Embryonic facial prominence (tissue), 1 donor: ENCODE measurements around the gene RAD51B.
"Not testable (repeated sequence)": the region's sequence is repeated elsewhere in the genome, so short reads cannot be mapped to it uniquely, and the experiment has no call there.

ENCODE experiments used
- DNase-seq: peaks from one replicate; pipeline ENCODE4 v3.0.0-alpha.2; 2016; ENCODE audit errors: extremely low spot score

The RAD51B gene

DNA sequence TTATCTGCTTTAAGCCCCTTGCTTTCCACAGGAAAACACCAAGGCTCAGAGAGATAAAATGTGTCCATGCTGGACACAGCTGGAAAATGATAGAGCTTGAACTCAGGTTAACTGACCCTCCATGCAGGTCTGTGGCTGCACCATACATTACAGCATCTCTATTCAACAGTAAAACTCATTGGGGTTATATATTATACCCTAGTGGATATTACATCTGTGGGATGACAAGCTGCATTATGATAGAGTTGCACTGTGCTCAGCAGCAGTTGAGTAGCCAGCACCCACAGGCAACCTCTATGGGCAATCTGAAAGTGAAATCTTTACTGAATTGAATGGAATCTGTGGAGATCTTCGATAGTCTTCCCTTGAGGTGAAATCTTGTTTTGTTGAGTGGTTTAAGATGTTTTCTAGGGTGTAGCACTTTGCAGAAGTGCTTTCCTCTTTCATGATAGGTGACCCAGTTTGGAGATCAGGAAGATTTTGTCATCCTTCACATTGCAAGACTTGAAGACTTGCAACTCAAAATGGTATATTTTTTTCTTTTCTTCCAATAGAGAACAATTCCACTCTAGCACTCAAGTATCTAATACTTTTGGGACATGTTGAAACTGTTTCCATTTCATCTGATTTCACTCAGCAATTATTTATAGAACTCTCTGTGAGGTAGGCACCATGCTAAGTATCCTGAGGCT is 389.2 kb downstream of the RAD51B start:
- no peak for DNase-seq

DNA sequence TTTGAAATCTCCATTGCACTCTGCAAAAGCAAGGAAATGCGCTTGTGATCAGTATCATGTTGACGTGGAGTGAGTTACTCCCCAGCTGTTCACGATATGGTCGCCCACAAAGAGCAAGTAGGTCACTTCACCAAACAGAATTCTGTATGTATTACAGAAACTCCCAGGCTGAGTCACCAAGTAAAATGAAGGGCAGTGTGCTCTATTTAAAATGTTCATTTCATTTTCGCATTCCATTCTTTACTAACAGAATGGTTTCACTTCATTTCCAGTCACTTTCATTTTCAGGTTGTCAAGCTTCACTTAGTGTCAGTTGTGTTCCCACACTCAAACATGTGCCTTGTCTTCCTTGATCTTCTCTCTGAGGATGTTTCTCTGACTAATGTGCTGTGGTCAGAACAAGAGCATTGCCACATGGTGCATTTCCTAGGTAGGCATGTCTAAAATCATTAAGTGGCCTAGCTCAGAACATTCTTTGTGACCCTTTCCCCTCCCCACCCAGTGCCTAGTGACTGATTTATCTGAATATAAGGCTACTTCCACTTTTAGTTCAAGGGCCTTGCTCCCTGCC is 391.2 kb downstream of the RAD51B start:
- no peak for DNase-seq

DNA sequence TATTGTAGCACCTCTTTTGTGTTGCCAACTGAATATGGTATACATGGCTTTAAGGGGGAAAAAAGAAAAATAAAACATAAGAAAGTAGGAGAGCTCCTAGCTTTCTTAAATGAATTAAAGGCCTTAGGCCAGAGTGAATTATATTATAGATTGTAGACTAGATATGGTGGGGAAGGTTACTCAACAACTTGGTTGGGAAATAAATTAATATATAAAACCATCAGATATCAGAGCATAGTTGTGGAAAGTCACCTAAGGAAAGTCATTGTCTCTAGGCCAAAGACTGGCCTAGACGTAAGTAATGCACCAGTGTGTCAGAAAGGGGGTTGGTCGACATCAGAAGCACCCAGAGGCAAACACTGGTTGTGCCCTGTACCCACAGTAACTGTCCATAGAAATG is 391.8 kb downstream of the RAD51B start:
- DNase-seq: no peak

DNA sequence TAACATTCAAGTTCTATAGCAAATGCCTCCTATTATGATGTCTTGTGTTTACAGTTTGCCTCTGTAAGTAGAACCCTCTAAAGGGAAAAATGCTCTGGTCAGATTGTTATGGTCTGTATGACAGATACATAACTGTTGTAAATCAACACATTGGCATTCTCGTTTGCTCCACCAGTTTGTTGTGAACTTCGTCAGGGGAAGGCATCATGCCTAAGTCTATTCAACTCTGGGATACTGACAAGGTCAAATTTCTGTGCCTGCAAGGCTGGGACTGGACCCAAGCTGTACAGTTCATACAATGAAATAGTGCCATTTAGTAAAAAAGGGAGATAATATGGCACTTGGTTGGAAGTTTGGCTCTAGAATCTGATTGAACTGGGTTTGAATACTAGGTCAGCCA is 392.3 kb downstream of the RAD51B start:
- DNase-seq: no peak

DNA sequence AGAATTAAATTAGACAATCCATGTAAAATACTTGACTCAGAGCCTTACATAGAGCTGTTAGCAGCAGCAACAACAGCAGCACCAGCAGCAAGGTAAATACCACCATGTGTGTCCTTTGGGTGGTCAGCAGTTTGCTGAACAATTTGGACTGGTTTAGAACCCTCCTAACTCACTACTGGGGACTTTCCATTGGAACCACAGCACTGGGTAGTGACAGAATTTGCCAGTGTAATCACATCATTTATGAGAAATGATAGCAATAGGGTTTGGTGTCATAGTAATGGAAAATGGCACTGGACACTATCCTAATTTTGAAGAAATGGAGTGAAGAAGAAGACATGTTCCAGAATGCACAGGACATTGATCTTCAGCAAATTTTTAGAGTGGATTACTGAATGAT is 392.8 kb downstream of the RAD51B start:
- no peak for DNase-seq

DNA sequence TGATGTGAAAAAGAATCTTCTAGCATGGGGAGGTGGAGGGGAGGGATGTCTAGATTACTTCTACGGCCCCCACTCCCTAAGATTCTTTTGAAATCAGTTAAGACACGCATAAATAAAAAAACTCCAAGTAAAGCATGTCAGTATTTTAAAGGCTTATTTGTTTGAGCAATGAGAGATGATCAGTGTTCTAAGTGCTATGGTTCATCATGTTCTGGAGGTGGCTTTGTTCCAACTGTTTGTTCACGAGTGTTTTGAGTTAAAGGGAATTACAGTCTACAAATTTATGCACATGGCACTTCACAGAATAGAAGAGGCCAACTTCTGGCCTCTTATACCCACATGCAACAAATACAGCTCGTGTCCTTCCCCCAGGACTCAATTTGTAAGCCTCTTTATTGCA is 394.9 kb downstream of the RAD51B start:
- DNase-seq: no peak

DNA sequence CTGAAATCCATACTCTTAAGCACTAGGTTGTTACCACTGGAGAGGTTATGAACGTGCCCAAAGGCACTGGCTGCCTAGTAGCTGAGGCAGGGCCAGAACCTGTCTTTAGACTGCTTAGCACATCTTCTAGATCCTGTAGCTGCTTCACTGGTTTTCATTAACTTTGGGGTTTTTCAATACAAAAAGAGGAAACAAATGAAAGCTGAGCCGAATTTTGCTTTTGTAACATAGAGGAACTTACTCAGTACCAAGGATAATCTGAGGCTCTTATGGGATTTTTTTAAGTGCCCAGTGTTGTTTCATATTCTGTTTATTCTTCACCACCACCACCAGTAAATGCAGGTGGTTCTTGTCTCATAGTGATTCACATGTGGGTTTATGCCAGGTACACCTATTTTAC is 396.1 kb downstream of the RAD51B start:
- DNase-seq: no peak

DNA sequence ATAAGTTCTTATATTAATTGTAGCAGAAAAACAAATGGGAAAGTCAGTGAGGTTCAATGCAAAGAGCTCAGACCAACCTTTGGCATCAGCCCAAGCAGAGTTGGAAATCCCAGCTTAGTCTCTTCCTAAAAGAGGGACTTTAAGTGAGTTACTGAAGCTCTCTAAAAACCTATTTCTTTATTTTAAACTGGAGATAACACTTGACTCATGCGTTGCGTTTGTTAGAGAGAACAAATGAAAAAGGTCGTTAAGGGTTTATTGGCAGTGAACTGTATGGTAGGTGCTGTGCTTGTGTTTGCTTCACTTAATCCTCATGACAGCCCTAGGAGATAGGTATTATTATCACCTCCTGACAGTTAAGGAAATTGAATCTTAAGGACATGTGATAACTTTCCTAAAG is 396.5 kb downstream of the RAD51B start:
- no peak for DNase-seq

DNA sequence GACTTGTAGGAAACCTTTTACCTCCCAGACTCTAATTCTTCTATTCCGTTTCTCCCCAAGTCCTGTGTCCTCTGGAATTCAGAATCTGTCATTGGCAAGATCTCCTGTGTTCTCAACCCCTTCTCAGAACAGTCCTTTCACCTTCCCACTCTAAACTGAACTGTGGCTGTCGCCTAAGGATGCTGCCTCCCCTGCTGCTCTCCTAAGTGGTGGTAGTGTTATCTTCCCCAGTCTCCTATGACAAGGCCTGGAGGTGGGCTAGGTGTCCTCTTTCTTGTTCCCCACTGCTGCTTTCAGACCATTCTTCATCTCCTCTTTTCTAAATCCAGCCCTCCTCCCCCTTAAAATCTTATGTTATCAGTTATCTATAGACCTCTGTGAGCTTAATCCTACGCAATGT is 397.4 kb downstream of the RAD51B start:
- no peak for DNase-seq

DNA sequence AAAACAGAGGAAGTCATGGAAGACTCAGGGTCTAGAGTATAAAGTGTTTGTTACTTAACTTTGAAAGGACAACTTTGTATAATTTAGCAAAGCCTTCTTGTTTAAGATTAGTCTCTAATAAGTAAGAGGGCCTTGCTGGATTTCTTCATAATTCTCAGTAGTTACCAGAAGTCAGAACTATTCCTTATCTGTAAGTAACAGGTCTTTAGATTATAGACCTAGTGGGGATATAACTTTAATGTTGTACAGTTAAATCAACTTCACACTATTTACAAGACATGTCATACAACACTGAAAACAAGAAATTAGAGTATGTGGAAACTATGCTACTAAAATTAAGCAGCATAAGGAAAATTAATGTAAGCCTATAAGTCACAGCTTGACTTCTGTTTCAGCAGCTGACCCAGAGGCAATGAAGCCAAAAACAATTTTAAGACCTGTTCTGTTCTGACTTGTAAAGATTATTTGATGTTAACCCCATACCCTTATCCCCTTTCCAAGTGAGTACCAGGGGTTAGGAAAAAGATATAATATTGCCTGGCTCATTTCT is 398.3 kb downstream of the RAD51B start:
- DNase-seq: no peak

DNA sequence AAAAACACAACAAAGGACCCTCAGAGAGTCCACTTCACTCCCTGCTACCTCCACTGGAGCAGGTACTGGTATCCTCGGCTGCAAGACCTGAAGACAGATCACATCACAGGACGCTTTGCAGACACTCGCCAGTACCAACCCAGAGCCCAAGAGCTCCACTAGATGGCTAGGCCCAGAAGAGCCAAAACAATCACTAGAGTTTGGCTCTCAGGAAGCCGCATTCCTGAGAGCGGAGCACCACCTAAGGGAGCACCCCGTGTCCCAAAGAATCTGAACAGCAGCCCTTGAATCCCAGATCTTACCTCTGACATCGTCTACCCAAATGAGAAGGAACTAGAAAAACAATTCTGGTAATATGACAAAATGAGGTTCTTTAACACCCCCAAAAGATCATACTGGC is 399.8 kb downstream of the RAD51B start:
- no peak for DNase-seq

DNA sequence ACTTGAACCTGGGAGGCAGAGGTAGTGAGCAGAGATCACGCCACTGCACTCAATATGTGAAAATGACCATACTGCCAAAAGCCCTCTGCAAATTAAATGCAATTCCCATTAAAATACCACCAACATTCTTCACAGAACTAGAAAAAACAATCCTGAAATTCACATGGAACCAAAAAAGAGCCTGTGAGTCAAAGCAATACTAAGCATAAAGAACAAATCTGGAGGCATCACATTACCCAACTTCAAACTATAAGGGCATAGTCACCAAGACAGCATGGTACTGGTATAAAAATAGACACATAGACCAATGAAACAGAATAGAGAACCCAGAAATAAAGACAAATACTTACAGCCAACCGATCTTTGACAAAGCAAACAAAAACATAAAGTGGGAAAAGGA is 401.5 kb downstream of the RAD51B start:
- DNase-seq: not testable (repeated sequence)

DNA sequence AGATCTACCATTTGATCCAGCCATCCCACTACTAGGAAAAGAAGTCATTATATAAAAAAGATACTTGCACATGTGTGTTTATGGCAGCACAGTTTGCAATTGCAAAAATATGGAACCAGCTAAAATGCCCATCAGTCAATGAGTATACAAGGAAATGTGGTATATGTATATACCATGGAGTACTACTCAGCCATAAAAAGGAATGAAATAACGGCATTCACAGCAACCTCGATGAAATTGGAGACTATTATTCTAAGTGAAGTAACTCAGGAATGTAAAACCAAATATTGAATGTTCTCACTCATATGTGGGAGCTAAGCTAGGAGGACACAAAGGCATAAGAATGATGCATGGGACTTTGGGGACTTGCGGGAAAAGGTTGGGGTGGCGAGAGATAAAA is 402.6 kb downstream of the RAD51B start:
- no peak for DNase-seq

DNA sequence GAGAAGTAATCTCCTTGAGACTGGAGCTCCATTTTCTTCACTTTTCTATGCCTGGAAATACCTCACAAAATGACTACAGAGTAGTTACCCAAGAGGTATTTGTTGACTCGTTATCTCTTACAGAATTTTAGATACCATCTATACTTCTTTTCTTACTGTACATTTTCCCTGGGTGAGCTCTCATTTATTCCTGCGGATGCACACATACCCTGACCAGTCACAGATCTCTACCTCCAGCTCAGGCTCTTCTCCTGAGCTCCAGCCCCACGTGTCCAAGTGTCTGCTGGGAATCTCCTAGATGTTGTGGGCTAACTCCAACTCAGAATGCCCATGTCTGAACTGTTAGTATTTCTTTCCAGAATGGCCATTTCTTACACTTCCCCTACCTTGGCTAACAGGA is 403.1 kb downstream of the RAD51B start:
- DNase-seq: no peak

DNA sequence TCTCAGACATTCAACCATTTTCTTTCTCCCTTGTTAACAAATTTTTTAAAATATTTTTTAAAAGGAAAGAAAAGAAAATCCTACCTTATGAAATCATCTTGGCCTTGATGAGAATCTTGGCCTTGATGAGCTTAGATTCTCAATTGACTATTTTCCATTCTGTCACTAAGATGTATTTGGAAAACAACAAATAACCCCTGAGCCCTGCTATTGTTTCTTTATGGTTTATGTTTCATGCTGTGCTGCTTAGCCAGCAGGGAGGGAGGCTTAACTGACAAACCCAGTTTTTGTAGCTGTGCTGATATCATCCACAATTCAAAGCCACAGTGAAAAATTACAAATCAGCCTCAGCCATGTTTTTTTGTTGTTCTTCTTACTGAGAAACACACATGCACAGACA is 404.1 kb downstream of the RAD51B start:
- DNase-seq: no peak

DNA sequence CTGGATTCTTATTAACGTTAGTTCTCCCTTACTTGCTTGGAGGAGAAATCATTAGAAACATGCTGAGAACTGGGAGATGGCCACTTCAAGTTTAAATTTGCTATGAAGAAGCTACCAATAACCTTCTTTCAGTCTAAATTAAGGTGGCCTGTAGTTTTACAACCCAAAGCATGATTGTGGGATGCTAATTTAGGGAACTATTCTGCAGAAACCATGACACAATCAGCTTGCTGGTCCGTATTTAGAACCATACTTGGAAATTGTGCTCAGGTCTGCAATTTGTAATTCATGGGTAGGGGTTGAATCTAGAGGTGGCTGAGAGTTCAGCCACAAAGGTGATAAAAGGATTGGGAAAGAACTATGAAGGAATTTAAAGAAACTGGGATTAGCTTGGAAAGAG is 405.7 kb downstream of the RAD51B start:
- DNase-seq: no peak

DNA sequence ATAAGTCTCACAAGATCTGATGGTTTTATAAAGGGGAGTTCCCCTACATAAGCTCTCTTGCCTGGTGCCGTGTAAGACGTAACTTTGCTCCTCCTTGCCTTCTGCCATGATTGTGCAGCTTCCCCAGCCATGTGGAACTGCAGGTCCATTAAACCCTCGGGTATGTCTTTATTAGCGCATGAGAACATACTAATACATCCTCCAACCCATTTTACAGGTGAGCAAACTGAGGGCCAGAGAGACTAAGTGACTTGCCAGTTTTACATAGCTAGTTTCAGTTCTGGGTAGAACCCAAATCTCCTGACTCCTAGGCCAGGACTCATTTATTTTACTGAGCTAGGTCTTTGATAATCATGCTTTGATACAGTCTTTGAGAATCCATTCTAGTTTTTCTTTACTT is 406.9 kb downstream of the RAD51B start:
- DNase-seq: no peak

DNA sequence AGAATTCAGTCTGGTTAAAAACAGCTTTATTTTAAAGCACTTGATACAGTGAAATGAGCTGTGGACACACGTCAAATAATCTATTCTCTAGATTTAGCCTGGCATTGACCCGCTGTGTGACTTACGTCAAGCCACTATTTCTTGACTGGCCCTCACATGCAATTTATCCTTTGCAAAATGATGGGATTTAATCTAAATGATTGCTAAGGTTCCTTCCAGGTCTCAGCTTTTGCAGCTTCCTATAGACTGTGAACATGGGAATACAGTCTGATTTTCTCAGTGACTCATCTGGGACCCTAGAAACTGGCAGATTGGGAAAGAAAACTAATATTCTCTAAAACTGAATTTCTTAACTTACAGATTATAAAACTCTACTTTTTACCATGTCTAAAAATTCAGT is 409.1 kb downstream of the RAD51B start:
- no peak for DNase-seq

DNA sequence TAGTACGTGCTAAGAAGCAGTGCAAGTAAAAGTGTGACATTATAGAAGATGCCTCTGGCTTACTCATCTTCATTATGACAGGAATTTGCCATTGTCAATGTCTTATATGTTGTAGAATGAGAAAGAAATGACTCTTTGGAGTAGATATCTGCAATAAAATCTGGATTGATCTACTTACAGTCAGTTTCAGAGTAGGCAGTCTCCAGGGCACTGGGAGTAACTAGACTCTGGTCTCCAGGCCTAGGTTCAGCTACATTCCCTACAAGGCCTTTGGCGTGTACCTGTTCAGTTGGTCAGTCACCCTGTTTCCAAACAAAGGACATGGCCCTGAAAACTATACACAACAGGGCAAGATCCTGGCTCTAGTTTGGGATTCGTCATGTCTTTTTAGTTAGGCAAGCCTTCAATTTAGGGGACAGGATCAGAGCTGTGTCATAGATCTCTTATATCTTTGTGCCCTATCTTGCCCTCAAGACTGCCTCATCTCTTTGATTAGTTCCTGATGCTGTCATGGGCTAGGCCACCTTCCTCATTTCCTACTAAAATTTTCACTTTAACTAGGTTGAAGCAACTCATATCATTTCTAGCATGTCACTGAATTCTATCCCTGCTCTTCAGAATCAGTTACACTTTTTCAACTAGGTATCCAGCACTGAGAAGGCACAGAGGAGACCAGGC is 410.0 kb downstream of the RAD51B start:
- DNase-seq: no peak

DNA sequence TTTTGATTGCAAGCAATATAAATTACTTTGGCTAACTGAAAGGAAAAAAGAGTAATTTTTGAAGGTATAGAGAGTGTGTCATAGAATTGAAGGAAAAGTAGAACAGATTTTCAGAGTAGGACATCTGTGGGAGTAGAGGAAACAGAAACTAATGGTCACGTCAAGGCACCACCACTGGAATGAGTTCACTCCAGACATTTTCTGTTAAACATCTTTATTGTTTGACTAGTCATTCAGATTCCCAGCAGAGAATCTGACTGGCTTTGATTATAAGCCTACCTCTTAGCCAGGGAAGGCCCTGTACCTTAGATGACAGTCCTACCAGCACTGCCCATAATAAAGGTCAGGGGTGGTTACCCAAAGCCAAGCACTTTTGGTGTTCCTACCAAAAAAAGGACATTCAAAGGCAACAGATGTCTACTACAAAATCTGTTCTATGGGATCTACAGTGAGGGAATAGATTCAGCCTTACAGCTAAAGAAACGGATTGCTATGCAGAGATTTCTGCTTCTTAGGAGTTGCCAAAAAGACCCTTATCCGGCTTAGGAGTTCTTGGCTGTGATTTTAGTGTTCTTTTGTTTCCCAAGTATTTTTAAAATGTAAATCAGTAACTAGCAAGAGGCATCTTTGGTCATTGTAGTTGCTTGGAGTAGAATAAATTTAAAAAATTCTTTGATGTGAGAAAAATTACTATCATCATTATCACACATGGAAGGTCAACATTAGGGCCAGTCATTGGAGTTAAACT is 410.8 kb downstream of the RAD51B start:
- DNase-seq: no peak

DNA sequence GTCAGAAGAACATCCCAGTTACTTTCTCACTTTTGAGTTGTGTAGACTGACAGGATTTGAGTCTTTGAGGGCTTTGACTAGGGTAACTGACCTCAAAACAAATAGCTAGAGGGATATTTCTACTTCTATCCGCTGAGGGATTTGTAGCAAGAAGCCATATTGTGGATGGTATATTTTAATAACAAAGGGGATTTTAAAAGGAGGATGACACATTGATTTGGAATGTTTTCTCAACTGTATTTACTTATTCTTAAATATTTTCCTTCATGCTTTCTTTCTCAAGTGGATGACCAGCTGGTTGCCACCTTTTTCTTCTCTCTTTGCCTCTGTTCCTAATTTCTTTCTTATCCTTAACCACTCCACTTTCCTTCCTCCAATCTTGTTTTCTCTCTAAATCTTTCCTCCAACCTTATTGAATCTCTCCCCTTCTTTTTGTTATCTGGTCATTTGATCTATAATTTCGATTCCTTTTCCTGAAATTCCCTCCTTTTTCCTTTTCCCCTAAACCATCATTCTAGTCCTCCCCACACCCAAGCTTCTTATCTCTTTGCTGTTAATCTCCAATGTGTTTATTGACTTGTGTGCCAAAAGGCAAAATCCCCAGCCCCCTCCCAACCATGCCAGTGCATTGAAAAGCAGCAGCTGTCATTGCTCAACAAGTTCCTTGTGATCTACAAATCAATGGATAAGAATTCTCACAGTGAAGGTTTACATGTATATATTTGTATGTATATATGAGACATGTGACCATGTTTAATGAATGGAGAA is 411.6 kb downstream of the RAD51B start:
- no peak for DNase-seq

DNA sequence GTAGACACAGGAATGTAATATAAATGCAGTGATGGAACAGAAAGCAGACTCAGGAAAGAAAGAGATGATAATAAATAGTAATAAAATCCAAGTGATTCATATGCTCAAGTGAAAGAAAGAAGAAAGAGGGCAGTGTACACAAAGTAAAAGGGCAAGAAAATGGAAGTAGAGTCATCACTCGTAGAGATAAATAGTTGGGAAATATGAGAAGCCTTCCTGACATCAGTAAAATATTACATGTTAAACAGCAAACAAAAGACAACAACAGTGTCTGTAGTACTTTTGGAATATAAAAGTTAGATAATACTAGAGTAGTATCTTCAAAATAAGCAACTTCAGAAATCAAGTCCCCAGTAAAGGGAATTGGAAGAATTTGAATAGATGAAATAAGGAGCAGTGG is 412.3 kb downstream of the RAD51B start:
- DNase-seq: no peak
